Right lobe of liver (tissue), 6 donors: Measurements from ENCODE around the gene BDKRB2. TPM values are rescaled to one million over a fixed set of nuclear protein-coding genes. Genes with fewer than 3 reads are reported as not detected.

Experiments used
- ATAC-seq, 4 donors: fragments of 200-7000 bp; cut with Tn5 transposase; one replicate each; pipeline ENCODE4 v1.9.1; 2020; ENCODE audit warnings: mild to moderate bottlenecking in 4 of 4, moderate library complexity in 4 of 4
- DNase-seq, 3 donors: peaks; one replicate each; pipeline ENCODE4 v3.0.0-alpha.2; 2020
- H3K27ac ChIP-seq, 3 donors: fragments of 200-600 bp; one replicate each; pipeline ENCODE4 v1.8.0; 2022
- H3K27me3 ChIP-seq, 2 donors: fragments of 200-600 bp; one replicate each; pipeline ENCODE4 v1.8.0; 2022
- H3K36me3 ChIP-seq, 4 donors: fragments of 200-600 bp; sonication (generic) in 1 of 4; one replicate each; pipeline versions ENCODE4 v1.5.1 to v1.8.0; 2017 to 2022; ENCODE audit warnings: control low read depth in 1 of 4
- H3K4me1 ChIP-seq, 4 donors: fragments of 200-600 bp; sonication (generic) in 1 of 4; one replicate each; pipeline versions ENCODE4 v1.5.1 to v1.8.0; 2017 to 2022; ENCODE audit warnings: control low read depth in 1 of 4
- H3K4me3 ChIP-seq, 3 donors: fragments of 200-600 bp; one replicate each; pipeline ENCODE4 v1.8.0; 2022
- H3K9me3 ChIP-seq, 4 donors: fragments of 200-600 bp; sonication (generic) in 1 of 4; one replicate each; pipeline versions ENCODE4 v1.5.1 to v1.8.0; 2017 to 2022; ENCODE audit warnings: control low read depth in 1 of 4
- POLR2A ChIP-seq: fragments of 450-650 bp; IDR thresholded peaks from one replicate; pipeline ENCODE4 v1.6.1; 2017; ENCODE audit warnings: antibody characterized with exemption, mild to moderate bottlenecking
- WGBS: methylation state at CpG from one replicate; pipeline ENCODE4 v1.1.6; 2018; ENCODE audit warnings: low coverage, low lambda C conversion rate; ENCODE audit not compliant: insufficient coverage; ENCODE audit errors: missing lambda C conversion rate; 5-methylcytosine and 5-hydroxymethylcytosine counted together
- intact Hi-C, 2 donors: fragments of 100-400 bp; cut with DNase I; formaldehyde crosslinking; loops; one replicate each; pipeline versions ENCODE4 v1.11.2 to v1.14.1; 2022
- total RNA-seq, 6 experiments: library from RNA; depleted of rRNA in 2 of 6; stranded (reverse); fragments of >200 nt in 2 of 6; fragmentation: NEBNext Ultra II Directional in 3 of 6; extraction: Animal tissue kit (Norgen Biotek cat#: 25700) in 3 of 6; gene quantifications; one replicate each; pipeline versions ENCODE4 v1.1.0 to v1.2.4, GENCODE V29; 2016 to 2023
- TF ChIP-seq, protein P1 (sequence below), 4 donors: fragments of 200-600 bp in 3 of 4; fragments of 450-650 bp in 1 of 4; IDR thresholded peaks; one replicate each; pipeline versions ENCODE4 v1.5.1 to v1.8.0; 2016 to 2022; ENCODE audit warnings: antibody characterized with exemption in 4 of 4, mild to moderate bottlenecking in 2 of 4
- donor health status: DM: no; HTN: yes; CAD: no.
- donor health status: DM: no; HTN: no; CAD: no.
- donor health status: DM: no; HTN: no; CAD: no.
- donor health status: DM: no; HTN: yes; CAD: no.
- donor health status: DM: no; HTN: yes; CAD: no.

Gene BDKRB2
- total RNA-seq, 6 experiments from 2014 or later: 0.07 to 0.60 (median 0.22) TPM

DNA sequence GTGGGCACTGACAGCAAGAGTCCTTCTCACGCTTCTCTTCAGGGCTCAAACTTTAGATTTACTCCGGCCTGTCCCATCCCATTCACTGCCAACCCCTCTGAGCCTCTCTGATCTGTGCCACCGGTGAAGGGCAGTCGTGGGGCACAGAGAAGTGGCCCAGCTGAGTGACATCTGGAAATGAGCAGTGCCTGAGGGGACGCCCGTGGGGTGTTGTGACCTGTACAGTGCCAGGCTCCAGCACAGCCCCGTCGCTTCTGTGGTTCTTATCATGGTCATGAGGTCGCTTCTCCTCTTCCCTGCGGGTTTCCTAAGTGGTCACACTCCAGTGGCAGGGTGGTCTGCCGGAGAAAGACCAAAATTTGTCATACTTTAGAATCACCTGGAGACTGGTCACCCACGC lies 4.1 kb downstream of the BDKRB2 start:
- no peak for ATAC-seq
- 76% methylated on average over 5 of the region's 12 CpGs for WGBS
- intact Hi-C loops: no loop called here
- DNase-seq: no peak
- no peak for TF ChIP-seq POLR2A
- TF ChIP-seq, protein P1, sequence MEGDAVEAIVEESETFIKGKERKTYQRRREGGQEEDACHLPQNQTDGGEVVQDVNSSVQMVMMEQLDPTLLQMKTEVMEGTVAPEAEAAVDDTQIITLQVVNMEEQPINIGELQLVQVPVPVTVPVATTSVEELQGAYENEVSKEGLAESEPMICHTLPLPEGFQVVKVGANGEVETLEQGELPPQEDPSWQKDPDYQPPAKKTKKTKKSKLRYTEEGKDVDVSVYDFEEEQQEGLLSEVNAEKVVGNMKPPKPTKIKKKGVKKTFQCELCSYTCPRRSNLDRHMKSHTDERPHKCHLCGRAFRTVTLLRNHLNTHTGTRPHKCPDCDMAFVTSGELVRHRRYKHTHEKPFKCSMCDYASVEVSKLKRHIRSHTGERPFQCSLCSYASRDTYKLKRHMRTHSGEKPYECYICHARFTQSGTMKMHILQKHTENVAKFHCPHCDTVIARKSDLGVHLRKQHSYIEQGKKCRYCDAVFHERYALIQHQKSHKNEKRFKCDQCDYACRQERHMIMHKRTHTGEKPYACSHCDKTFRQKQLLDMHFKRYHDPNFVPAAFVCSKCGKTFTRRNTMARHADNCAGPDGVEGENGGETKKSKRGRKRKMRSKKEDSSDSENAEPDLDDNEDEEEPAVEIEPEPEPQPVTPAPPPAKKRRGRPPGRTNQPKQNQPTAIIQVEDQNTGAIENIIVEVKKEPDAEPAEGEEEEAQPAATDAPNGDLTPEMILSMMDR (IDR thresholded peaks at IDR 0.05): no peak
- Histone ChIP-seq H3K4me1 (peaks cover 0 to 9% (median 0%) of the 10 kb centered on the region in 4 donors), H3K27ac (no peak overlapping the region), H3K4me3 (no peak overlapping the region), H3K9me3 (no peaks in the 10 kb centered on the region), H3K27me3 (no peaks in the 10 kb centered on the region), H3K36me3 (no peaks in the 10 kb centered on the region)

DNA sequence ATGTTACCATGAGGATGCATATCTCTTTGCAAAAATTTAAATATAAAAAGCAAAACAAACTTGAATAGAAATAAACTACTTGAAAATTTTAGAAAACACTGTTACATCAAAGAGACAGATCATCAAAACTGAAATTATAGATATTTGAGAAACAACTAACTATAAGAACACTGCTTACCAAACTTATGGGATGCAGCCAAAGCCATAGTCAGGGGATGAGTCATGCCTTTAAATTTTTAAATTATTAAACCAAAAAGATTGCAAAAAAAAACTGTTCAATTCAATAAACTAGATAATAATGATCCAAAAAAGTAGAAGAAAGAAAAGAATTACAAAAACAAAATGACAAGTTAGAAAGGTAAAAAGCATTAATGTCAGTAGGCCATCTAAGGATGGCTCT lies 7.5 kb downstream of the BDKRB2 start:
- H3K27ac ChIP-seq: no peak overlapping the region
- DNase-seq (no peak), ATAC-seq (no peak)
- H3K36me3 ChIP-seq: no peaks in the 10 kb centered on the region
- TF ChIP-seq, protein P1 (IDR thresholded peaks at IDR 0.05): no peak
- TF ChIP-seq POLR2A: no peak
- H3K27me3 ChIP-seq: no peaks in the 10 kb centered on the region
- H3K9me3 ChIP-seq: no peaks in the 10 kb centered on the region
- H3K4me1 ChIP-seq: peaks cover 0 to 6% (median 0%) of the 10 kb centered on the region in 4 donors
- intact Hi-C loops: no loop called here
- H3K4me3 ChIP-seq: no peak overlapping the region

DNA sequence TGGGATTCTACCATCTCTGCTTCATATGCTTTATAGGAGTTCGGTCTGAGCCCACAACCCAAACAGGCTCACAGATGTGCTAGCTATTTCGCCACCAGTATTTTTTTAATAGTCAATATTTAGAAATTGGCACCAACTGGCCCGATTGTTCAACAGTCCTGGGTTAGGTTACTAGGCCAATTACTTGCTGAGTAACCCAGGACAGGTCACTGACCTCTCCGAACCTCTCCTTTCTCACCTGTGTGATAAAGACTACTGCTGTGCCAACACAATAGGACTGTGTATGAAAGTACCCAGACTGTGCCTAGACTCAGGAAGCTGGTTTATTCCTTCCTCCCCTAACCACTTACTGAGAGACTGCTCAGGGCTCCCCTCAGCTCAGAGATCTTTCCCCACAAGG lies 8.3 kb downstream of the BDKRB2 start:
- H3K27ac ChIP-seq: no peak overlapping the region
- WGBS: 16% methylated on average over 4 of the region's 4 CpGs
- ATAC-seq (peak; percentile 80 to 97 (median 90)), DNase-seq (peak in 2 of 3 donors; percentile 49 to 57)
- H3K27me3 ChIP-seq: no peaks in the 10 kb centered on the region
- H3K4me1 ChIP-seq: peaks cover 0 to 6% (median 0%) of the 10 kb centered on the region in 4 donors
- intact Hi-C loops: no loop called here
- no peaks in the 10 kb centered on the region for H3K36me3 ChIP-seq
- no peaks in the 10 kb centered on the region for H3K9me3 ChIP-seq
- no peak overlapping the region for H3K4me3 ChIP-seq
- no peak for TF ChIP-seq POLR2A
- TF ChIP-seq, protein P1 (IDR thresholded peaks at IDR 0.05): no peak

DNA sequence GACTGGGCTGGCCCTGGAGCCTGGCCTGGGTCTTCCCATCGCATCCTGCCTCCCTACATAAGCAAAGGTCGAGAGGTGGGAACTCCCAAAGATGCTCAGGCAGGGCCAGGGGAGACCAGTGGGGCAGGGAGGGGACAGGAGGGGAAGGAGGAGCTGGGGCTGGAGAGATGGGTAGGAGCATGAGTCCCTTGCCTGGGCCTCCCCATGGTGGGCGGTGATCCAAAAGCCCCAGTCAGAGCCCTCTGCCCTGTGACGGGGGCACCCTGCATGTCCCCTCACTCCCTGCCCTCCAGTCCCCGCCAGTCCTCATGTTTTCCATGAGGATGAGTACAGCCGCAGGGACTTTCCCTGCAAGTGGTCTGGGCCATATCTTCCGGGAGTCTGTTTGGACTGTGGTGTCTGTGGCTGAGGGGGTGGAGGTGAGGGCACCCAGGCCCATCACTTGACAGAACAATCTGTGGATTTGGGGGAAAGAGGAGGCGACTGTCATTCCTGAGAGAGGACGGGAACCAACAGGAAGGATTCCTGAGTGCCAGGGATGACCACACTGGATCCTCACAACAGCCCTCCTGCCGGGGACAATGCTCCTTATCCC lies 9.3 kb downstream of the BDKRB2 start:
- WGBS: 67% methylated on average over 3 of the region's 10 CpGs
- TF ChIP-seq, protein P1 (IDR thresholded peaks at IDR 0.05): no peak
- no peak for TF ChIP-seq POLR2A
- Histone ChIP-seq H3K9me3 (no peaks in the 10 kb centered on the region), H3K36me3 (no peaks in the 10 kb centered on the region), H3K4me3 (no peak overlapping the region), H3K27ac (no peak overlapping the region), H3K4me1 (peaks cover 0 to 6% (median 0%) of the 10 kb centered on the region in 4 donors), H3K27me3 (no peaks in the 10 kb centered on the region)
- intact Hi-C loops: no loop called here
- no peak for DNase-seq
- ATAC-seq: no peak

DNA sequence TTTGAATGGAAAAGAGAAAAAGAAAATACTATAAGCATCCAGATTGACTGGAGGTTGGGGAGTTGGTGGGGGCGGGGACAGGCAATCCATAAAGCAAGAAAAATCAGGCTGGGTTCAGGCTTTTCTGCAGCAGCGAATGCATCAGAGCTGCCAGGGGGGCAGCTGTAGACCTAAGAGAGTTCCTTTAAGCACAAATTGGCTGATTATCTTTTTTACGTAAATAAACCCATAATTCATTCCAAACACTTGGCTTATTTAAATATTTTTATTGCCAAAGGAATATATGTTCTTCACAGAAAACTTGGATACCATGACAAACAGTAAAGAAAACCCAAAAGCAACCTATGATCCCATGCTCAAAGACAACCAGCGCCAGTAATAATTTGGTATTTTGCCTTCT lies 10.2 kb downstream of the BDKRB2 start:
- ATAC-seq: no peak
- Histone ChIP-seq H3K27me3 (no peaks in the 10 kb centered on the region), H3K27ac (no peak overlapping the region), H3K4me3 (no peak overlapping the region), H3K9me3 (no peaks in the 10 kb centered on the region), H3K4me1 (peaks cover 0 to 6% (median 0%) of the 10 kb centered on the region in 4 donors), H3K36me3 (no peaks in the 10 kb centered on the region)
- DNase-seq: no peak
- 60% methylated on average over 4 of the region's 4 CpGs for WGBS
- intact Hi-C loops: no loop called here
- TF ChIP-seq POLR2A: no peak
- TF ChIP-seq, protein P1 (IDR thresholded peaks at IDR 0.05): no peak
